ENCODE data around the gene AHNAK.
A peak's percentile ranks its signal among the peaks of the same experiment; 100 is the strongest.
"Not testable (repeated sequence)": the region's sequence is repeated elsewhere in the genome, so short reads cannot be mapped to it uniquely, and the experiment has no call there.

Gene AHNAK

GRCh38 chr11:62553839-62554361 is 7.3 kb upstream of the AHNAK start:
- CTCF ChIA-PET: interaction anchor here (0.5 to 3.4 kb wide), 3 partner anchors 11 to 67 kb away, joined by 4 to 14 read pairs (median 5); no protein-coding TSS in a partner anchor
- H3K27ac ChIP-seq: peak overlapping the region; percentile 100
- peak; percentile 81 for DNase-seq (ENCODE audit: low spot score)
- POLR2A ChIA-PET (ENCODE audit: low non-redundant PET): interaction anchor here (1.1 to 1.6 kb wide), 2 partner anchors 20 to 54 kb away, joined by 3 to 6 read pairs; partner anchors contain the start of gene EEF1G
- TF ChIP-seq, protein P1, sequence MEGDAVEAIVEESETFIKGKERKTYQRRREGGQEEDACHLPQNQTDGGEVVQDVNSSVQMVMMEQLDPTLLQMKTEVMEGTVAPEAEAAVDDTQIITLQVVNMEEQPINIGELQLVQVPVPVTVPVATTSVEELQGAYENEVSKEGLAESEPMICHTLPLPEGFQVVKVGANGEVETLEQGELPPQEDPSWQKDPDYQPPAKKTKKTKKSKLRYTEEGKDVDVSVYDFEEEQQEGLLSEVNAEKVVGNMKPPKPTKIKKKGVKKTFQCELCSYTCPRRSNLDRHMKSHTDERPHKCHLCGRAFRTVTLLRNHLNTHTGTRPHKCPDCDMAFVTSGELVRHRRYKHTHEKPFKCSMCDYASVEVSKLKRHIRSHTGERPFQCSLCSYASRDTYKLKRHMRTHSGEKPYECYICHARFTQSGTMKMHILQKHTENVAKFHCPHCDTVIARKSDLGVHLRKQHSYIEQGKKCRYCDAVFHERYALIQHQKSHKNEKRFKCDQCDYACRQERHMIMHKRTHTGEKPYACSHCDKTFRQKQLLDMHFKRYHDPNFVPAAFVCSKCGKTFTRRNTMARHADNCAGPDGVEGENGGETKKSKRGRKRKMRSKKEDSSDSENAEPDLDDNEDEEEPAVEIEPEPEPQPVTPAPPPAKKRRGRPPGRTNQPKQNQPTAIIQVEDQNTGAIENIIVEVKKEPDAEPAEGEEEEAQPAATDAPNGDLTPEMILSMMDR (conservative IDR thresholded peaks at IDR 0.05; ENCODE audit: low read depth): no peak

DNA sequence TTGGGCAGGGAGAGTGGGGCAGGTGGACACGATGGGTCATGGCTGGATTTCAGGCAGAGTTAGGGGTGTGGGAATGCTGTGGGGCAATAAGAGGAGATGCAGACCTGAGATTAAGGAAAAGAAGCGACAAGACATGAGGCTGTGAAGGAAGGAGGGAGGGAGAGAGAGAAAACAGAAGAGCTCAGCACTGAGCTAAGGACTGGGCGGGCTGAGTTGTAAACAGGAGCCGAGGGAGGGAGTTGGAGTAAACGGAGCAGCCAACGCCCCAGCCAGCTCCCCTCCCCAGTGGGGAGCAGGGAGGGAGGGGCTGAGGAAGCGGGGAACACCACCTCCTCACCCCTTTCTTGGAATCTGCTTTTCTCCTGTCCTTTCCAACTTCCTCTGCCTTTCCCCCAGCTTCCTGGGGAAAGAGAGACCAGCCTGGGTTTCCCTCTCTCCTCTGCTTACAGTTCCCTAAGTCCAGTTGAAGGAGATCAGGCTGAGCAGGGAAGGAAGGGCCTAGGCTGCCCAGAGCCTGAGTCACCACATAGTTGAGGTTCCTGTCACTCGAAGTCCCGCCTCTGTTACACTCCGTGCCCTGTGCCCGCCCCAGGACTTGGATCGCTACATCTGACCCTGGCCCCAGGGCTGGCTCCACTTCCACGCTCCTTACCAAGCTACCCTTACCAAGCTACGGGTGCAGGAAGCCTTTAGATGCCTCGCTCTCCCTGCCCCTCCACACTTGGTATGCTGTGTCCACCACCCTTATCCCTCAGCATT is 6.7 kb upstream of the AHNAK start:
- H3K27ac ChIP-seq: peak overlapping the region; percentile 100
- peak; percentile 85 for DNase-seq (ENCODE audit: low spot score)
- ChIA-PET CTCF (interaction anchor here (0.8 to 3.4 kb wide), 2 partner anchors 11 to 159 kb away, joined by 3 to 14 read pairs; no protein-coding TSS in a partner anchor), POLR2A (ENCODE audit: low non-redundant PET) (interaction anchor here (1.0 to 1.6 kb wide), 3 partner anchors 10 to 54 kb away, joined by 3 to 6 read pairs (median 3); partner anchors contain the start of gene EEF1G)
- TF ChIP-seq, protein P1 (conservative IDR thresholded peaks at IDR 0.05; ENCODE audit: low read depth): no peak

- TF ChIP-seq, protein P1 (conservative IDR thresholded peaks at IDR 0.05; ENCODE audit: low read depth): no peak
- DNase-seq (ENCODE audit: low spot score): no peak
- peak overlapping the region; percentile 100 for H3K27ac ChIP-seq
- POLR2A ChIA-PET (ENCODE audit: low non-redundant PET): interaction anchor here (1.0 to 1.6 kb wide), 3 partner anchors 10 to 53 kb away, joined by 3 to 6 read pairs (median 3); partner anchors contain the start of gene EEF1G
- CTCF ChIA-PET: interaction anchor here (0.8 to 3.4 kb wide), 3 partner anchors 10 to 158 kb away, joined by 3 to 14 read pairs (median 6); no protein-coding TSS in a partner anchor
These were observed 6.0 kb upstream of the AHNAK start for GRCh38 chr11:62552485-62553079.

DNA sequence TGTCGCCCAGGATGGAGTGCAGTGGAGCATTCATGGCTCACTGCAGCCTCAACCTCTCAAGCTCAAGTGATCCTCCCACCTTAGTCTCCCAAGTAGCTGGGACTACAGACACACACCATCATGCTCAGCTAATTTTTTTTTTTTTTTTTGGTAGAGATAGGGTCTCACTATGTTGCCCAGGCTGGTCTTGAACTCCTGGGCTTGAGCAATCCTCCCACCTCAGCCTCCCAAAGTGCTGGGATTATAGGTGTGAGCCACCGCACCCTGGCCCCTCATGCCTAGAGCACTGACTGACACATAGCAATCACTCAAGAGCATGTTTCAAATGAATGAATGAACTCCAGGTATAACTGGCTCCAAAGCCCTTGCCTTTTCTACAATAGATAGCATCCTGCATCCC is 3.9 kb upstream of the AHNAK start:
- CTCF ChIA-PET: interaction anchor here (1.6 to 2.5 kb wide), 2 partner anchors 10 to 126 kb away, joined by 6 to 12 read pairs; no protein-coding TSS in a partner anchor
- POLR2A ChIA-PET (ENCODE audit: low non-redundant PET): not testable (repeated sequence)

GRCh38 chr11:62548545-62549335 is 2.1 kb upstream of the AHNAK start:
- POLR2A ChIA-PET (ENCODE audit: low non-redundant PET): no interaction called here
- H3K27ac ChIP-seq: peak overlapping the region; percentile 100
- CTCF ChIA-PET: interaction anchor here (0.7 to 2.5 kb wide), 4 partner anchors 9 to 282 kb away, joined by 3 to 12 read pairs (median 4); no protein-coding TSS in a partner anchor
- DNase-seq (ENCODE audit: low spot score): no peak
- TF ChIP-seq, protein P1 (conservative IDR thresholded peaks at IDR 0.05; ENCODE audit: low read depth): no peak

More for the DNA sequence above, 3.9 kb upstream of the AHNAK start:
- peak overlapping the region; percentile 100 for H3K27ac ChIP-seq
- not testable (repeated sequence) for DNase-seq (ENCODE audit: low spot score)

DNA sequence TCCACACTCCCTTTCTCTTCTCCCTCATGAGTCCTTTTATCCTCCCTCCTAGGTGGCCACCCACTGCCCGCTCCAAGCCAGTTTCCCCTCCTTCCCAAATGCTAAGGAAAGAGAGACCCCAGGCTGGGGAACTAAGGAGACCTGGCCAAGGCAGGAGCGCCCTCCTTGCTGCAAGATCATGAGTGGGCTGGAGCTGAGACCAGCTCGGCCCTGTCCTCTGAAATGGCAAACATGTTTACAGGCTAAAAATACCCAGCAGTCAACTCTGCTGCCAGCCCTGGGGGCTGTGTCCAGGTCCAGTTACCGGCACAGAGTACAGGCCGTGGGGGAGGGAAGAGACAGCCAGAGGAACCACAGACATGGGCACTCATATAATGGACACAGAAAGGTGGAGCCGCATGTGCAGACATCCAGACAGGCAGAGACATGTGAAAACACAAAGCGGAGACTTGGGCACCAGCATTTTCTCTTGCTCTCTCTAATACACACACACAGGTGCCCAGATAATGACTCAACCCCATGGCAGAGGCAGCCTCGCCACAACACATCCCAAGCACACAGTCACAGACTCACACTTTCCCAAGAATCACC is 1.2 kb upstream of the AHNAK start:
- peak overlapping the region; percentile 100 for H3K27ac ChIP-seq
- ChIA-PET POLR2A (ENCODE audit: low non-redundant PET) (interaction anchor here (1.1 to 2.3 kb wide), 2 partner anchors 13 to 26 kb away, joined by 3 to 11 read pairs; partner anchors contain the start of gene EEF1G), CTCF (interaction anchor here (0.7 to 1.5 kb wide), 4 partner anchors 10 to 281 kb away, joined by 3 to 10 read pairs (median 4); no protein-coding TSS in a partner anchor)
- TF ChIP-seq, protein P1 (conservative IDR thresholded peaks at IDR 0.05; ENCODE audit: low read depth): no peak
- DNase-seq (ENCODE audit: low spot score): peak; percentile 89

All from RWPE1 (cell line).